Activated T-cell treated with anti-CD3 and anti-CD28 coated beads, Interleukin-2, amount 50 U/mL, for 4 hours (primary cell): ENCODE measurements around the gene MEGF8. TPM values are rescaled to one million over a fixed set of nuclear protein-coding genes. Genes with fewer than 3 reads are reported as not detected.
"Not testable (repeated sequence)": the region's sequence is repeated elsewhere in the genome, so short reads cannot be mapped to it uniquely, and the experiment has no call there.

Experiments used
- ATAC-seq, 2 donors: fragments of 200-7000 bp; cut with Tn5 transposase; one replicate each; pipeline ENCODE4 v1.10.0; 2021
- DNase-seq: peaks from one replicate; pipeline ENCODE4 v3.0.0-alpha.2; 2020
- H3K27me3 Mint-ChIP-seq: one replicate; pipeline ENCODE4 v1.8.0; 2021; ENCODE audit warnings: low read depth, mixed read lengths
- H3K36me3 Mint-ChIP-seq: one replicate; pipeline ENCODE4 v1.8.0; 2022; ENCODE audit warnings: mixed read lengths; ENCODE audit not compliant: insufficient read depth
- H3K4me1 Mint-ChIP-seq: one replicate; pipeline ENCODE4 v1.8.0; 2021; ENCODE audit warnings: low read depth, mixed read lengths
- H3K4me3 Mint-ChIP-seq: one replicate; pipeline ENCODE4 v1.8.0; 2021; ENCODE audit warnings: mild to moderate bottlenecking, moderate library complexity, mixed read lengths
- H3K9me3 Mint-ChIP-seq: one replicate; pipeline ENCODE4 v1.8.0; 2021; ENCODE audit warnings: mixed read lengths
- total RNA-seq, 3 donors: library from RNA; stranded (reverse); gene quantifications; one replicate each; pipeline ENCODE4 v1.2.1, GENCODE V29; 2021

MEGF8 gene
- total RNA-seq, 3 donors from 2014 or later: 6.9 to 7.6 (median 6.9) TPM

GRCh38 chr19:42326969-42327368 lies 1.5 kb downstream of the MEGF8 start:
- no peaks in the 10 kb centered on the region for H3K36me3 Mint-ChIP-seq
- peaks cover 18% of the 10 kb centered on the region for H3K4me1 Mint-ChIP-seq
- H3K4me3 Mint-ChIP-seq: peak overlapping the region; percentile 88
- ATAC-seq: no peak
- no peak for DNase-seq
- no peaks in the 10 kb centered on the region for H3K9me3 Mint-ChIP-seq
- H3K27me3 Mint-ChIP-seq: peaks cover 21% of the 10 kb centered on the region

- no peaks in the 10 kb centered on the region for H3K9me3 Mint-ChIP-seq
- DNase-seq: no peak
- no peaks in the 10 kb centered on the region for H3K36me3 Mint-ChIP-seq
- H3K4me3 Mint-ChIP-seq: no peak overlapping the region
- no peak for ATAC-seq
- H3K27me3 Mint-ChIP-seq: peaks cover 17% of the 10 kb centered on the region
- peaks cover 18% of the 10 kb centered on the region for H3K4me1 Mint-ChIP-seq
Measured at GRCh38 chr19:42327381-42327780, 1.9 kb downstream of the MEGF8 start.

- peaks cover 18% of the 10 kb centered on the region for H3K4me1 Mint-ChIP-seq
- DNase-seq (no peak), ATAC-seq (no peak)
- H3K4me3 Mint-ChIP-seq: no peak overlapping the region
- H3K9me3 Mint-ChIP-seq: no peaks in the 10 kb centered on the region
- H3K36me3 Mint-ChIP-seq: no peaks in the 10 kb centered on the region
- peaks cover 11% of the 10 kb centered on the region for H3K27me3 Mint-ChIP-seq
Measured at GRCh38 chr19:42328106-42328505, 2.7 kb downstream of the MEGF8 start.

- Mint-ChIP-seq H3K4me1 (peaks cover 13% of the 10 kb centered on the region), H3K36me3 (no peaks in the 10 kb centered on the region), H3K27me3 (peaks cover 6% of the 10 kb centered on the region), H3K4me3 (no peak overlapping the region), H3K9me3 (no peaks in the 10 kb centered on the region)
- DNase-seq (no peak), ATAC-seq (no peak)
Measured at GRCh38 chr19:42328854-42329253, 3.4 kb downstream of the MEGF8 start.

- ATAC-seq (no peak), DNase-seq (no peak)
- Mint-ChIP-seq H3K9me3 (no peaks in the 10 kb centered on the region), H3K4me3 (no peak overlapping the region), H3K27me3 (no peaks in the 10 kb centered on the region), H3K4me1 (peaks cover 8% of the 10 kb centered on the region), H3K36me3 (no peaks in the 10 kb centered on the region)
Measured at GRCh38 chr19:42330241-42330711, 4.8 kb downstream of the MEGF8 start.

- H3K27me3 Mint-ChIP-seq, ATAC-seq: not testable (repeated sequence)
Measured at GRCh38 chr19:42331333-42331732, 5.9 kb downstream of the MEGF8 start.

GRCh38 chr19:42332059-42332458 lies 6.6 kb downstream of the MEGF8 start:
- Mint-ChIP-seq H3K36me3 (no peaks in the 10 kb centered on the region), H3K4me1 (peaks cover 2% of the 10 kb centered on the region), H3K4me3 (no peak overlapping the region), H3K27me3 (no peaks in the 10 kb centered on the region), H3K9me3 (no peaks in the 10 kb centered on the region)
- ATAC-seq (no peak), DNase-seq (no peak)

More at GRCh38 chr19:42331333-42331732, 5.9 kb downstream of the MEGF8 start:
- H3K9me3 Mint-ChIP-seq, H3K4me1 Mint-ChIP-seq, H3K4me3 Mint-ChIP-seq, DNase-seq, H3K36me3 Mint-ChIP-seq: not testable (repeated sequence)

GRCh38 chr19:42333018-42333417 lies 7.6 kb downstream of the MEGF8 start:
- ATAC-seq: no peak
- Mint-ChIP-seq H3K36me3 (no peaks in the 10 kb centered on the region), H3K4me1 (no peaks in the 10 kb centered on the region), H3K27me3 (no peaks in the 10 kb centered on the region), H3K4me3 (no peak overlapping the region), H3K9me3 (no peaks in the 10 kb centered on the region)
- DNase-seq: no peak

- no peaks in the 10 kb centered on the region for H3K4me1 Mint-ChIP-seq
- no peak overlapping the region for H3K4me3 Mint-ChIP-seq
- no peaks in the 10 kb centered on the region for H3K9me3 Mint-ChIP-seq
- no peak for ATAC-seq
- DNase-seq: no peak
- peaks cover 2% of the 10 kb centered on the region for H3K36me3 Mint-ChIP-seq
- H3K27me3 Mint-ChIP-seq: no peaks in the 10 kb centered on the region
Measured at GRCh38 chr19:42333975-42334696, 8.7 kb downstream of the MEGF8 start.

- Mint-ChIP-seq H3K36me3 (peaks cover 2% of the 10 kb centered on the region), H3K4me3 (no peak overlapping the region), H3K9me3 (no peaks in the 10 kb centered on the region), H3K4me1 (no peaks in the 10 kb centered on the region), H3K27me3 (no peaks in the 10 kb centered on the region)
- DNase-seq: no peak
- no peak for ATAC-seq
Measured at GRCh38 chr19:42334697-42335373, 9.4 kb downstream of the MEGF8 start.

- Mint-ChIP-seq H3K36me3 (peaks cover 2% of the 10 kb centered on the region), H3K9me3 (no peaks in the 10 kb centered on the region), H3K27me3 (no peaks in the 10 kb centered on the region), H3K4me1 (no peaks in the 10 kb centered on the region), H3K4me3 (no peak overlapping the region)
- DNase-seq (no peak), ATAC-seq (no peak)
Measured at GRCh38 chr19:42335374-42335936, 10.0 kb downstream of the MEGF8 start.

GRCh38 chr19:42335971-42336370 lies 10.5 kb downstream of the MEGF8 start:
- no peak overlapping the region for H3K4me3 Mint-ChIP-seq

GRCh38 chr19:42339126-42339860 lies 13.9 kb downstream of the MEGF8 start:
- DNase-seq, H3K9me3 Mint-ChIP-seq, ATAC-seq, H3K36me3 Mint-ChIP-seq, H3K27me3 Mint-ChIP-seq, H3K4me3 Mint-ChIP-seq, H3K4me1 Mint-ChIP-seq: not testable (repeated sequence)

More at GRCh38 chr19:42335971-42336370, 10.5 kb downstream of the MEGF8 start:
- no peaks in the 10 kb centered on the region for H3K4me1 Mint-ChIP-seq
- H3K27me3 Mint-ChIP-seq: no peaks in the 10 kb centered on the region
- DNase-seq (no peak), ATAC-seq (no peak)
- no peaks in the 10 kb centered on the region for H3K9me3 Mint-ChIP-seq
- H3K36me3 Mint-ChIP-seq: peaks cover 2% of the 10 kb centered on the region

- not testable (repeated sequence) for H3K4me3 Mint-ChIP-seq, H3K36me3 Mint-ChIP-seq, H3K4me1 Mint-ChIP-seq, H3K27me3 Mint-ChIP-seq, H3K9me3 Mint-ChIP-seq, ATAC-seq, DNase-seq
Measured at GRCh38 chr19:42339922-42340321, 14.5 kb downstream of the MEGF8 start.
